Osteoblast (primary cell): Measurements from ENCODE around the gene ENDOV. TPM values are rescaled to one million over a fixed set of nuclear protein-coding genes. Genes with fewer than 3 reads are reported as not detected.

ENCODE experiments used
- DNase-seq: peaks from one replicate; pipeline ENCODE4 v3.0.0; 2011; ENCODE audit warnings: low spot score, mixed read lengths; ENCODE audit not compliant: insufficient read length; ENCODE audit errors: missing footprints
- H2AFZ ChIP-seq: 2 replicates; pipeline ENCODE4 v1.6.0; 2011; ENCODE audit warnings: mild to moderate bottlenecking, low read length
- H3K27ac ChIP-seq: 2 replicates; pipeline ENCODE4 v1.5.1; 2011; ENCODE audit warnings: mild to moderate bottlenecking, low read depth, low read length, moderate library complexity
- H3K27me3 ChIP-seq: 2 replicates; pipeline ENCODE4 v1.6.0; 2012; ENCODE audit warnings: mild to moderate bottlenecking, control low read depth, inconsistent platforms, low read length, moderate library complexity; ENCODE audit not compliant: insufficient read depth
- H3K36me3 ChIP-seq: 2 replicates; pipeline ENCODE4 v1.5.1; 2011; ENCODE audit warnings: mild to moderate bottlenecking, low read length, control low read depth, moderate library complexity; ENCODE audit not compliant: insufficient read depth
- H3K4me1 ChIP-seq: 2 replicates; pipeline ENCODE4 v1.5.1; 2011; ENCODE audit warnings: mild to moderate bottlenecking, low read length, control low read depth, moderate library complexity; ENCODE audit not compliant: insufficient read depth
- H3K4me2 ChIP-seq: 2 replicates; pipeline ENCODE4 v1.6.0; 2011; ENCODE audit warnings: mild to moderate bottlenecking, low read length; ENCODE audit not compliant: insufficient read depth
- H3K4me3 ChIP-seq: fragments of 200-600 bp; sonication (generic); 3 replicates; pipeline ENCODE4 v1.5.1; 2012; ENCODE audit warnings: mild to moderate bottlenecking, low read length, inconsistent platforms; ENCODE audit not compliant: insufficient read depth
- H3K79me2 ChIP-seq: 2 replicates; pipeline ENCODE4 v1.6.0; 2012; ENCODE audit warnings: mild to moderate bottlenecking, low read length, control low read depth, inconsistent platforms; ENCODE audit not compliant: insufficient read depth
- H3K9me3 ChIP-seq: 2 replicates; pipeline ENCODE4 v1.5.1; 2011; ENCODE audit warnings: low read depth, low read length, control low read depth
- H4K20me1 ChIP-seq: 2 replicates; pipeline ENCODE4 v1.6.0; 2012; ENCODE audit warnings: mild to moderate bottlenecking, low read length, control low read depth; ENCODE audit not compliant: insufficient read depth
- CTCF ChIP-seq: IDR thresholded peaks from 2 replicates; pipeline ENCODE4 v1.5.1; 2011; ENCODE audit warnings: mild to moderate bottlenecking, low read depth, low read length, moderate library complexity; ENCODE audit errors: extremely low read depth
- total RNA-seq: library from RNA; depleted of rRNA; stranded (reverse); fragments of >200 nt; gene quantifications from 2 replicates; pipeline ENCODE4 v1.2.3, GENCODE V29; 2012

Gene ENDOV
- total RNA-seq, 1 donor, result 19.5 TPM

- Histone ChIP-seq H3K36me3 (peaks cover 98% of the 10 kb centered on the region), H2AFZ (no peak overlapping the region), H3K4me1 (no peaks in the 10 kb centered on the region), H3K27ac (no peak overlapping the region), H4K20me1 (peaks cover 2% of the 10 kb centered on the region), H3K4me2 (no peak overlapping the region), H3K27me3 (no peaks in the 10 kb centered on the region), H3K79me2 (no peaks in the 10 kb centered on the region), H3K4me3 (no peak overlapping the region), H3K9me3 (no peaks in the 10 kb centered on the region)
- no peak for DNase-seq
- TF ChIP-seq CTCF, result no peak
These were observed 34.4 kb upstream of the ENDOV start for GRCh38 chr17:80380555-80381002.

GRCh38 chr17:80381416-80381923 lies 33.5 kb upstream of the ENDOV start:
- no peak overlapping the region for H2AFZ ChIP-seq
- peaks cover 98% of the 10 kb centered on the region for H3K36me3 ChIP-seq
- no peak for TF ChIP-seq CTCF

GRCh38 chr17:80382446-80382845 lies 32.5 kb upstream of the ENDOV start:
- Histone ChIP-seq H3K36me3 (peaks cover 98% of the 10 kb centered on the region), H3K27ac (no peak overlapping the region), H2AFZ (no peak overlapping the region)

More at GRCh38 chr17:80381416-80381923, 33.5 kb upstream of the ENDOV start:
- Histone ChIP-seq H3K4me1 (no peaks in the 10 kb centered on the region), H3K79me2 (no peaks in the 10 kb centered on the region), H3K27ac (no peak overlapping the region), H3K9me3 (no peaks in the 10 kb centered on the region), H4K20me1 (peaks cover 2% of the 10 kb centered on the region), H3K4me3 (no peak overlapping the region), H3K27me3 (no peaks in the 10 kb centered on the region), H3K4me2 (no peak overlapping the region)
- peak; percentile 0 for DNase-seq

GRCh38 chr17:80382956-80383355 lies 32.0 kb upstream of the ENDOV start:
- Histone ChIP-seq H3K27ac (no peak overlapping the region), H3K4me2 (no peak overlapping the region), H3K9me3 (no peaks in the 10 kb centered on the region), H3K4me3 (no peak overlapping the region), H3K27me3 (no peaks in the 10 kb centered on the region), H3K79me2 (no peaks in the 10 kb centered on the region), H3K36me3 (peaks cover 97% of the 10 kb centered on the region), H3K4me1 (no peaks in the 10 kb centered on the region), H4K20me1 (peaks cover 5% of the 10 kb centered on the region), H2AFZ (no peak overlapping the region)
- no peak for TF ChIP-seq CTCF
- DNase-seq, result no peak

More at GRCh38 chr17:80382446-80382845, 32.5 kb upstream of the ENDOV start:
- no peaks in the 10 kb centered on the region for H3K79me2 ChIP-seq
- H3K4me3 ChIP-seq, result no peak overlapping the region
- no peak for TF ChIP-seq CTCF
- no peaks in the 10 kb centered on the region for H3K4me1 ChIP-seq
- H3K4me2 ChIP-seq, result no peak overlapping the region
- H4K20me1 ChIP-seq, result peaks cover 5% of the 10 kb centered on the region
- peak; percentile 4 for DNase-seq
- H3K9me3 ChIP-seq, result no peaks in the 10 kb centered on the region
- H3K27me3 ChIP-seq, result no peaks in the 10 kb centered on the region
